ENCODE results near the gene MBTD1.
"Not testable (repeated sequence)": the region's sequence is repeated elsewhere in the genome, so short reads cannot be mapped to it uniquely, and the experiment has no call there.

Gene MBTD1

DNA sequence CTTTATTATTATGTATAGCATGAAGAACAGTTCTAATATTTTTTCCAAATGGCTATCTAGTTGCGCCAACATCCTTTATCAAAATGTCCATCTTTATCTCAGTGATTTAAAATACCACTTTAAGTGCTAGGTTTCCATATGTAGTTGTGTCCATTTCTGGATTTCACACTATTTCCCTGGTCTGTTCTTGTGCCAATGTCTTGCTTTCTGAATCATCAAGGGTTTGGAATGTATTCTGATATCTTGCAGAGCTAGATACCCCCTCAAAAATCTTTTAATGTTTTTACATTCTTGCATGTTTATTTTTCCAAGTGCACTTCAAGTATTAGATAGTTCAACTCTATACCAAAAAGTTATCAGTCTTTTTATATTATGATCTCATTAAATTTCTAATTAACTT lies 14.3 kb downstream of the MBTD1 start:
- Histone ChIP-seq H3K4me1 (ENCODE audit: control insufficient read depth, insufficient read depth, low read length) (no peaks in the 10 kb centered on the region), H3K4me3 (ENCODE audit: low read depth, low read length) (no peak overlapping the region), H3K27me3 (ENCODE audit: control insufficient read depth, insufficient read depth, low read length) (no peaks in the 10 kb centered on the region), H3K9ac (ENCODE audit: low read depth, low read length) (no peak overlapping the region), H3K36me3 (ENCODE audit: control insufficient read depth, insufficient read depth, low read length) (no peaks in the 10 kb centered on the region), H3K9me3 (ENCODE audit: control insufficient read depth, insufficient read depth, low read length) (no peaks in the 10 kb centered on the region)

GRCh38 chr17:51244041-51244440 lies 15.8 kb downstream of the MBTD1 start:
- H3K27me3 ChIP-seq (ENCODE audit: control insufficient read depth, insufficient read depth, low read length) = no peaks in the 10 kb centered on the region
- no peaks in the 10 kb centered on the region for H3K4me1 ChIP-seq (ENCODE audit: control insufficient read depth, insufficient read depth, low read length)
- no peak overlapping the region for H3K4me3 ChIP-seq (ENCODE audit: low read depth, low read length)
- no peaks in the 10 kb centered on the region for H3K9me3 ChIP-seq (ENCODE audit: control insufficient read depth, insufficient read depth, low read length)
- H3K9ac ChIP-seq (ENCODE audit: low read depth, low read length) = no peak overlapping the region
- no peaks in the 10 kb centered on the region for H3K36me3 ChIP-seq (ENCODE audit: control insufficient read depth, insufficient read depth, low read length)

DNA sequence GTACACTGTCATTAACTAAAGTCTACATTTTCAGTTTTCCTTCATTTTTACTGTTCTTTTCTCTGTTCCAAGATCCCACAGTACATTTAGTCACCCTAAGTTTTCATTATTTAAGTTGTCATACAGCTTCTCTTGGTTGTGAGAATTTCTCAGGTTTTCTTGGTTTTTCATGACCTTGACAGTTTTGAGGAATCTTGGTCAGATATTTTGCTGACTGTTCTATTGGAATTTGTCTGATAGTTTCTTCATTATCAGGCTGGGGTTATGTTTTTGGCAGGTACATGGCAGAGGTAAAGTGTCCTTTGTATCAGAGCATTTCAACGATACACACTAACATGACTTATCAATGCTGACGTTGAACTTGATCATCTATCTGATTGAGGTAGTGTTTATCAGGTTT lies 19.6 kb downstream of the MBTD1 start:
- H3K36me3 ChIP-seq (ENCODE audit: control insufficient read depth, insufficient read depth, low read length) = no peaks in the 10 kb centered on the region
- H3K4me1 ChIP-seq (ENCODE audit: control insufficient read depth, insufficient read depth, low read length) = no peaks in the 10 kb centered on the region
- H3K9ac ChIP-seq (ENCODE audit: low read depth, low read length) = no peak overlapping the region
- no peaks in the 10 kb centered on the region for H3K27me3 ChIP-seq (ENCODE audit: control insufficient read depth, insufficient read depth, low read length)
- H3K9me3 ChIP-seq (ENCODE audit: control insufficient read depth, insufficient read depth, low read length) = no peaks in the 10 kb centered on the region
- H3K4me3 ChIP-seq (ENCODE audit: low read depth, low read length) = no peak overlapping the region

- Histone ChIP-seq H3K9ac (ENCODE audit: low read depth, low read length) (no peak overlapping the region), H3K27me3 (ENCODE audit: control insufficient read depth, insufficient read depth, low read length) (no peaks in the 10 kb centered on the region), H3K4me1 (ENCODE audit: control insufficient read depth, insufficient read depth, low read length) (no peaks in the 10 kb centered on the region), H3K4me3 (ENCODE audit: low read depth, low read length) (no peak overlapping the region), H3K9me3 (ENCODE audit: control insufficient read depth, insufficient read depth, low read length) (no peaks in the 10 kb centered on the region), H3K36me3 (ENCODE audit: control insufficient read depth, insufficient read depth, low read length) (no peaks in the 10 kb centered on the region)
Observed at GRCh38 chr17:51238255-51238887, 21.5 kb downstream of the MBTD1 start.

GRCh38 chr17:51234162-51234561 lies 25.7 kb downstream of the MBTD1 start:
- H3K4me3 ChIP-seq (ENCODE audit: low read depth, low read length) = no peak overlapping the region
- H3K9ac ChIP-seq (ENCODE audit: low read depth, low read length) = no peak overlapping the region
- H3K27me3 ChIP-seq (ENCODE audit: control insufficient read depth, insufficient read depth, low read length) = no peaks in the 10 kb centered on the region
- H3K4me1 ChIP-seq (ENCODE audit: control insufficient read depth, insufficient read depth, low read length) = no peaks in the 10 kb centered on the region
- no peaks in the 10 kb centered on the region for H3K36me3 ChIP-seq (ENCODE audit: control insufficient read depth, insufficient read depth, low read length)
- H3K9me3 ChIP-seq (ENCODE audit: control insufficient read depth, insufficient read depth, low read length) = no peaks in the 10 kb centered on the region

- H3K9me3 ChIP-seq (ENCODE audit: control insufficient read depth, insufficient read depth, low read length) = no peaks in the 10 kb centered on the region
Observed at GRCh38 chr17:51231999-51232398, 27.9 kb downstream of the MBTD1 start.

GRCh38 chr17:51230306-51230705 lies 29.5 kb downstream of the MBTD1 start:
- H3K27me3 ChIP-seq (ENCODE audit: control insufficient read depth, insufficient read depth, low read length) = no peaks in the 10 kb centered on the region
- H3K9me3 ChIP-seq (ENCODE audit: control insufficient read depth, insufficient read depth, low read length) = no peaks in the 10 kb centered on the region
- H3K9ac ChIP-seq (ENCODE audit: low read depth, low read length) = no peak overlapping the region
- H3K36me3 ChIP-seq (ENCODE audit: control insufficient read depth, insufficient read depth, low read length) = no peaks in the 10 kb centered on the region
- H3K4me1 ChIP-seq (ENCODE audit: control insufficient read depth, insufficient read depth, low read length) = no peaks in the 10 kb centered on the region
- no peak overlapping the region for H3K4me3 ChIP-seq (ENCODE audit: low read depth, low read length)

More at GRCh38 chr17:51231999-51232398, 27.9 kb downstream of the MBTD1 start:
- H3K27me3 ChIP-seq (ENCODE audit: control insufficient read depth, insufficient read depth, low read length) = no peaks in the 10 kb centered on the region
- no peaks in the 10 kb centered on the region for H3K36me3 ChIP-seq (ENCODE audit: control insufficient read depth, insufficient read depth, low read length)
- H3K4me3 ChIP-seq (ENCODE audit: low read depth, low read length) = no peak overlapping the region
- H3K4me1 ChIP-seq (ENCODE audit: control insufficient read depth, insufficient read depth, low read length) = no peaks in the 10 kb centered on the region
- no peak overlapping the region for H3K9ac ChIP-seq (ENCODE audit: low read depth, low read length)

DNA sequence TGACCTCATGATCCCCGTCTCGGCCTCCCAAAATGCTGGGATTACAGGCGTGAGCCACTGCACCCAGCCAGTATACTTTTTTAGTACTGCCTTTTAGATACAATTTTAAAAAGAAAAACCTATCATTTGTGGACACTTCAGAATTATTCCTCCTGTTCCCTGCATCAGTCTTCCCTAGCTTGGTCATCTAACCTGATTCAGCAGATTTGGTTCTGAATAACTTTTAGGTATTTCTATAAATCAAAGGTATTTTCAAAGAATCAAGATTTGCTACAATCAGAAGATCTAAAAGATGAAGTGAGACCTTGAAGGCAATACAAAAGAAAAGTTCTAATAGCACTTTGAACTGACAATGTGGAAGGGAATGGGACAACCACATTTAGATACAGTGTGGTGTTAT lies 30.0 kb downstream of the MBTD1 start:
- Histone ChIP-seq H3K27me3 (ENCODE audit: control insufficient read depth, insufficient read depth, low read length) (no peaks in the 10 kb centered on the region), H3K4me3 (ENCODE audit: low read depth, low read length) (no peak overlapping the region), H3K9me3 (ENCODE audit: control insufficient read depth, insufficient read depth, low read length) (no peaks in the 10 kb centered on the region), H3K9ac (ENCODE audit: low read depth, low read length) (no peak overlapping the region), H3K4me1 (ENCODE audit: control insufficient read depth, insufficient read depth, low read length) (no peaks in the 10 kb centered on the region), H3K36me3 (ENCODE audit: control insufficient read depth, insufficient read depth, low read length) (no peaks in the 10 kb centered on the region)

- H3K4me3 ChIP-seq (ENCODE audit: low read depth, low read length) = no peak overlapping the region
- H3K4me1 ChIP-seq (ENCODE audit: control insufficient read depth, insufficient read depth, low read length) = no peaks in the 10 kb centered on the region
- no peaks in the 10 kb centered on the region for H3K27me3 ChIP-seq (ENCODE audit: control insufficient read depth, insufficient read depth, low read length)
- no peaks in the 10 kb centered on the region for H3K9me3 ChIP-seq (ENCODE audit: control insufficient read depth, insufficient read depth, low read length)
- H3K36me3 ChIP-seq (ENCODE audit: control insufficient read depth, insufficient read depth, low read length) = no peaks in the 10 kb centered on the region
- H3K9ac ChIP-seq (ENCODE audit: low read depth, low read length) = no peak overlapping the region
Observed at GRCh38 chr17:51228161-51228560, 31.7 kb downstream of the MBTD1 start.

- H3K27me3 ChIP-seq (ENCODE audit: control insufficient read depth, insufficient read depth, low read length); H3K36me3 ChIP-seq (ENCODE audit: control insufficient read depth, insufficient read depth, low read length); H3K4me3 ChIP-seq (ENCODE audit: low read depth, low read length); H3K9ac ChIP-seq (ENCODE audit: low read depth, low read length); H3K4me1 ChIP-seq (ENCODE audit: control insufficient read depth, insufficient read depth, low read length); H3K9me3 ChIP-seq (ENCODE audit: control insufficient read depth, insufficient read depth, low read length): not testable (repeated sequence)
Observed at GRCh38 chr17:51225523-51225922, 34.3 kb downstream of the MBTD1 start.

GRCh38 chr17:51224402-51225262 lies 35.2 kb downstream of the MBTD1 start:
- Histone ChIP-seq H3K9me3 (ENCODE audit: control insufficient read depth, insufficient read depth, low read length) (no peaks in the 10 kb centered on the region), H3K4me1 (ENCODE audit: control insufficient read depth, insufficient read depth, low read length) (no peaks in the 10 kb centered on the region), H3K4me3 (ENCODE audit: low read depth, low read length) (no peak overlapping the region), H3K9ac (ENCODE audit: low read depth, low read length) (no peak overlapping the region), H3K27me3 (ENCODE audit: control insufficient read depth, insufficient read depth, low read length) (no peaks in the 10 kb centered on the region), H3K36me3 (ENCODE audit: control insufficient read depth, insufficient read depth, low read length) (peaks cover 4% of the 10 kb centered on the region)

GRCh38 chr17:51221322-51221721 lies 38.5 kb downstream of the MBTD1 start:
- H3K9ac ChIP-seq (ENCODE audit: low read depth, low read length) = no peak overlapping the region
- H3K27me3 ChIP-seq (ENCODE audit: control insufficient read depth, insufficient read depth, low read length) = no peaks in the 10 kb centered on the region
- peaks cover 12% of the 10 kb centered on the region for H3K36me3 ChIP-seq (ENCODE audit: control insufficient read depth, insufficient read depth, low read length)
- no peaks in the 10 kb centered on the region for H3K4me1 ChIP-seq (ENCODE audit: control insufficient read depth, insufficient read depth, low read length)
- H3K9me3 ChIP-seq (ENCODE audit: control insufficient read depth, insufficient read depth, low read length) = no peaks in the 10 kb centered on the region
- H3K4me3 ChIP-seq (ENCODE audit: low read depth, low read length) = no peak overlapping the region
